A673 (cell line): Measurements from ENCODE around the gene CNOT3. TPM values are rescaled to one million over a fixed set of nuclear protein-coding genes. Genes with fewer than 3 reads are reported as not detected.
"Not testable (repeated sequence)": the region's sequence is repeated elsewhere in the genome, so short reads cannot be mapped to it uniquely, and the experiment has no call there.

ENCODE experiments used
- BruUV-seq: library from RNA; stranded (reverse); fragments of 400-500 nt; replicated peaks from 2 replicates; lab custom pipeline; 2021; lab: Mats Ljungman, UMichigan
- CTCF ChIA-PET: fragments of 300-600 bp; sonication (Branson Sonifier 250); formaldehyde crosslinking; loops from one replicate; lab custom pipeline; 2022; ENCODE audit warnings: antibody characterized with exemption; lab: Charles Lee
- POLR2A ChIA-PET: fragments of 300-600 bp; sonication (Branson Sonifier 250); formaldehyde crosslinking; loops from one replicate; lab custom pipeline; 2022; ENCODE audit warnings: antibody characterized with exemption; ENCODE audit not compliant: low non-redundant PET; lab: Charles Lee
- DNase-seq: peaks from one replicate; pipeline ENCODE4 v3.0.0-alpha.2; 2015; ENCODE audit warnings: low spot score
- H3K27ac ChIP-seq: fragments of 200-600 bp; sonication (generic); 2 replicates; pipeline ENCODE4 v1.5.1; 2016; ENCODE audit warnings: mixed run types, low read depth, mild to moderate bottlenecking, mixed read lengths, antibody characterized with exemption, low read length; ENCODE audit not compliant: poor library complexity, severe bottlenecking
- H3K27me3 ChIP-seq: fragments of 200-600 bp; sonication (generic); replicated peaks from 2 replicates; pipeline ENCODE4 v1.6.1; 2017; ENCODE audit warnings: mixed run types, low read depth, mild to moderate bottlenecking, mixed read lengths, antibody characterized with exemption, low read length; ENCODE audit not compliant: insufficient read depth, poor library complexity
- H3K36me3 ChIP-seq: fragments of 200-600 bp; sonication (generic); 2 replicates; pipeline ENCODE4 v1.6.1; 2016; ENCODE audit warnings: mixed run types, mild to moderate bottlenecking, mixed read lengths, antibody characterized with exemption, low read length; ENCODE audit not compliant: insufficient read depth, poor library complexity, severe bottlenecking
- H3K4me1 ChIP-seq: fragments of 200-600 bp; sonication (generic); 2 replicates; pipeline ENCODE4 v1.6.1; 2017; ENCODE audit warnings: mixed run types, mild to moderate bottlenecking, mixed read lengths, antibody characterized with exemption, low read length; ENCODE audit not compliant: insufficient read depth, poor library complexity, severe bottlenecking
- H3K4me3 ChIP-seq: fragments of 200-600 bp; sonication (generic); 2 replicates; pipeline ENCODE4 v1.5.1; 2016; ENCODE audit warnings: low read depth, mixed run types, mild to moderate bottlenecking, mixed read lengths, low read length; ENCODE audit not compliant: poor library complexity, severe bottlenecking
- H3K9me3 ChIP-seq: fragments of 200-600 bp; sonication (generic); 2 replicates; pipeline ENCODE4 v1.6.1; 2016; ENCODE audit warnings: mixed run types, low read depth, mild to moderate bottlenecking, mixed read lengths, antibody characterized with exemption, low read length; ENCODE audit not compliant: poor library complexity, severe bottlenecking
- CTCF ChIP-seq: fragments of 300-800, 200-600 bp; sonication (generic); conservative IDR thresholded peaks from 2 replicates; pipeline ENCODE4 v1.5.1; 2017; ENCODE audit warnings: low read depth, mild to moderate bottlenecking, antibody characterized with exemption, low read length, moderate library complexity, mixed read lengths
- EZH2 ChIP-seq: fragments of 200-600 bp; sonication (generic); IDR thresholded peaks from 2 replicates; pipeline ENCODE4 v1.6.1; 2017; ENCODE audit warnings: borderline replicate concordance, low read depth, mild to moderate bottlenecking, mixed read lengths, antibody characterized with exemption, low read length; ENCODE audit not compliant: poor library complexity, severe bottlenecking
- intact Hi-C: fragments of 100-400 bp; cut with micrococcal nuclease; formaldehyde crosslinking; loops from one replicate; pipeline ENCODE4 v1.10.0; 2022; ENCODE audit not compliant: unreplicated experiment
- total RNA-seq: library from RNA; stranded (reverse); gene quantifications from 2 replicates; pipeline ENCODE4 v1.2.3, GENCODE V29; 2021

CNOT3 gene
- total RNA-seq, 1 experiment from 2014 or later, result 102 TPM

DNA sequence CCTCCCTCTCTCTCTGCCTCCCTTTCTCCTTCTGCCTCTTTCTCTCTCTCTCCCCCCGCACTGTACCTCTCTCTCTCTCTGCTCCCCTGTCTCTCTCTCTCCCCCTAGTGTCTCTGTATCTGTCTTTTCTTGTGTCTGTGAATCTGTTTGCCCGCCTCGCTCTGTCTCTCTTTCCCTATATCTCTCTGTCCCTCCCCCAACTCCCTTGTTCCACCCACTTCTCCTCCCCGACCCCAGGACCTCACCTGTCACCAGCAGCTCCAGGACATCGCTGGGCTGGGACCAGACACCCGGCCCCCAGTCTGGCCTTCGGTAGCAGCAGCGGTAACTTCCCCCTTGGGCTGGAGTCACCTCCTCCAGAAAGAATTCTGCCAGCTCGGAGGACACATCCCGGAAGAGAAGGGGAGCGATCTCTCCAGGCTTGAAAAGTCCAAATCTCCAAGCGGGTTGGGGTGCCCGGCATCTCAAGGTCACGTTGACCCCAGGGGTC lies 40.9 kb upstream of the CNOT3 start:
- no TSS peak for BruUV-seq
- POLR2A ChIA-PET, result no interaction called here
- Histone ChIP-seq H3K4me3 (peak overlapping the region; percentile 32), H3K27ac (no peak overlapping the region), H3K27me3 (no peaks in the 10 kb centered on the region), H3K36me3 (no peaks in the 10 kb centered on the region), H3K9me3 (peaks cover 3% of the 10 kb centered on the region), H3K4me1 (peaks cover 5% of the 10 kb centered on the region)
- DNase-seq, result peak; percentile 54
- TF ChIP-seq CTCF (peak; percentile 49), EZH2 (no peak)
- intact Hi-C loops, result no loop called here
- CTCF ChIA-PET, result no interaction called here

GRCh38 chr19:54099190-54099902 lies 38.2 kb upstream of the CNOT3 start:
- Histone ChIP-seq H3K4me3 (no peak overlapping the region), H3K27ac (no peak overlapping the region), H3K4me1 (peaks cover 5% of the 10 kb centered on the region), H3K36me3 (no peaks in the 10 kb centered on the region), H3K9me3 (no peaks in the 10 kb centered on the region), H3K27me3 (no peaks in the 10 kb centered on the region)
- ChIA-PET POLR2A (no interaction called here), CTCF (interaction anchor here (1.2 kb wide), 2 partner anchors 69 kb away, joined by 3 read pairs; no protein-coding TSS in a partner anchor)
- intact Hi-C loops, result no loop called here
- TF ChIP-seq CTCF, result no peak
- no peak for TF ChIP-seq EZH2
- no peak for DNase-seq
- BruUV-seq, result no TSS peak

GRCh38 chr19:54099903-54100255 lies 37.7 kb upstream of the CNOT3 start:
- BruUV-seq, intact Hi-C loops, H3K4me3 ChIP-seq, H3K36me3 ChIP-seq, H3K9me3 ChIP-seq, H3K27me3 ChIP-seq, POLR2A ChIA-PET, DNase-seq, H3K27ac ChIP-seq, H3K4me1 ChIP-seq: not testable (repeated sequence)
- CTCF ChIA-PET, result interaction anchor here (1.2 kb wide), 1 partner anchor 69 kb away, joined by 3 read pairs; no protein-coding TSS in a partner anchor
